ENCODE measurements around the gene CDH4. TPM values are rescaled to one million over a fixed set of nuclear protein-coding genes. Genes with fewer than 3 reads are reported as not detected.

CDH4 gene
- total and polyA plus RNA-seq, 9 of the 15 experiments (the other 6 are each of a cell fraction or from before 2014, with no cell fraction given): 0.04 TPM; not detected in 8

DNA sequence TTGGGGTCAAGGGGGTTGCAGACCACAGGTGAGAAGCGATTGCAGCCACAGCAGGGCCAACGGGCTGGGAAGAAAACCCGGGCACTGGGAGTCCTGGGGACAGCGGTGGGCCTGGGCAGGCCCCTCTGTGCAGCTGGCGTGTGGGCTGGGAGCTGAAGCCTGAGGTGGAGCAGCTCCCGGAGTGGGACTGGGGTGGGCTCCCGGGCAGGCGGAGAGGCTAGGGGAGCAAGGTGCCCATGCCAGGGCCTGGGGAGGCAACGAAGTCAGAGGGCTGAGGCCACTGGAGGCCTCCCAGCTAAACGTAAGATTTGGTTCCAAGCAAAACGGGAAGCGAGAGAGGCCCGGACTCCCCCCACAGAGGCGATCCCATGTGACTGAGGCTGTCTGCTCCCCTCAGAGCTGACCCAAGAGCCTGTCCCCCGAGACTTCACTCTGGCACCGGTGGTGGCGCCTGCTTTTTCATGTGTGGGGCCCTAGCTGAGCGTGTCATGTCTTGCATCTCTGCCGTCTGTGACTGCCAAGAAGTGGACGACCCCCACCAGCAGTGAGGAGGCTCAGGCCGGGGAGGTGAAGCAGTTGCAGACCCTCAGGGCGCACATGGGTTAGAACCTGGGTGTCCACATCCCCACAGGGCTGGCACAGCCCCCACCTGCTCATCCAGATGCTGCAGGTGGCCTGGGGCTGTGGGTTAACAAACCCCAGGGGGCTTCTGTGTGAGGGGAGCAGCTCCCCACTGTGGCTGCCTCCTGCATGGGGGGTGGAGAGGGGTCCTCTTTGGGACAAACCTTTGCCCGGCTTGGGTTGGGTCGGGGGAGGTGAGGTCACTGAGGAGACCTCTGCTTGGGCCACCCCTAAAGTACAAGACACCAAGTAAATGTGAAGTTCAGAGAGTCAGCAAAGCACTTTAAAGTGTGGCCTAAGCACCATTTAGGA, 601.3 kb downstream of the CDH4 start:
- FAIRE-seq (no peak), ATAC-seq (no peak), DNase-seq (ENCODE audit: extremely low read depth in 1 of 4, low spot score in 3 of 4) (no peak)
- ChIA-PET CTCF (ENCODE audit: low intra/inter-chr PET ratio) (no interaction called here), POLR2A (no interaction called here)
- H3K79me2 ChIP-seq (ENCODE audit: control insufficient read depth, insufficient read depth, low read length): no peaks in the 10 kb centered on the region
- BruUV-seq (replicated peaks): no TSS peak
- no peaks in the 10 kb centered on the region for H3K9me1 ChIP-seq (ENCODE audit: control insufficient read depth, insufficient read depth, low read length)
- in situ Hi-C loops (cut with MboI): no loop called here
- H3K36me3 ChIP-seq (ENCODE audit: control insufficient read depth, insufficient read depth, low read length): no peaks in the 10 kb centered on the region
- under 1% methylated on average over 24 of the region's 24 CpGs for WGBS (ENCODE audit: insufficient coverage, low coverage, missing lambda C conversion rate)
- H3K27me3 ChIP-seq (ENCODE audit: control insufficient read depth in 2 of 2, insufficient read depth in 2 of 2, low read length in 2 of 2): peaks cover 3 to 55% of the 10 kb centered on the region in 2 experiments; a peak in 3 of 5 replicates
- H3K4me2 ChIP-seq (ENCODE audit: insufficient read depth, low read length): no peak overlapping the region
- no peak overlapping the region for H3K4me3 ChIP-seq
- H3K9ac ChIP-seq (ENCODE audit: insufficient read depth in 1 of 2, low read depth in 2 of 2, low read length in 2 of 2): no peak overlapping the region
- H3K4me1 ChIP-seq (replicated peaks in 1 of 2; ENCODE audit: control insufficient read depth in 2 of 2, insufficient read depth in 2 of 2, low read length in 2 of 2): no peaks in the 10 kb centered on the region; a peak in 1 of 5 replicates
- no peaks in the 10 kb centered on the region for H3K9me3 ChIP-seq (replicated peaks; ENCODE audit: control insufficient read depth, insufficient read depth, low read depth, low read length)
- no peak overlapping the region for H3K27ac ChIP-seq (ENCODE audit: extremely low read depth, low read depth, low read length)
- intact Hi-C loops (cut with micrococcal nuclease): no loop called here
- peaks cover 4% of the 10 kb centered on the region; the same call in 1 of the 2 replicates for H4K20me1 ChIP-seq (replicated peaks; ENCODE audit: control insufficient read depth, insufficient read depth, low read length)
- H2AFZ ChIP-seq (ENCODE audit: low read depth, low read length): no peak overlapping the region
- TF ChIP-seq ZNF445 (CRISPR knock-in tag; IDR thresholded peaks at IDR 0.05; ENCODE audit: low read depth) (no peak), ZNF764 (CRISPR knock-in tag; IDR thresholded peaks at IDR 0.05; ENCODE audit: low read depth) (no peak), U2AF1 (optimal IDR thresholded peaks at IDR 0.05; ENCODE audit: low read depth, low read length) (no peak), RBM34 (IDR thresholded peaks at IDR 0.05; ENCODE audit: borderline replicate concordance, insufficient read depth, low read length) (no peak), ZNF143 (CRISPR knock-in tag; IDR thresholded peaks at IDR 0.05) (no peak), ADNP (tag; IDR thresholded peaks at IDR 0.05) (no peak)
- TF ChIP-seq, protein P1, sequence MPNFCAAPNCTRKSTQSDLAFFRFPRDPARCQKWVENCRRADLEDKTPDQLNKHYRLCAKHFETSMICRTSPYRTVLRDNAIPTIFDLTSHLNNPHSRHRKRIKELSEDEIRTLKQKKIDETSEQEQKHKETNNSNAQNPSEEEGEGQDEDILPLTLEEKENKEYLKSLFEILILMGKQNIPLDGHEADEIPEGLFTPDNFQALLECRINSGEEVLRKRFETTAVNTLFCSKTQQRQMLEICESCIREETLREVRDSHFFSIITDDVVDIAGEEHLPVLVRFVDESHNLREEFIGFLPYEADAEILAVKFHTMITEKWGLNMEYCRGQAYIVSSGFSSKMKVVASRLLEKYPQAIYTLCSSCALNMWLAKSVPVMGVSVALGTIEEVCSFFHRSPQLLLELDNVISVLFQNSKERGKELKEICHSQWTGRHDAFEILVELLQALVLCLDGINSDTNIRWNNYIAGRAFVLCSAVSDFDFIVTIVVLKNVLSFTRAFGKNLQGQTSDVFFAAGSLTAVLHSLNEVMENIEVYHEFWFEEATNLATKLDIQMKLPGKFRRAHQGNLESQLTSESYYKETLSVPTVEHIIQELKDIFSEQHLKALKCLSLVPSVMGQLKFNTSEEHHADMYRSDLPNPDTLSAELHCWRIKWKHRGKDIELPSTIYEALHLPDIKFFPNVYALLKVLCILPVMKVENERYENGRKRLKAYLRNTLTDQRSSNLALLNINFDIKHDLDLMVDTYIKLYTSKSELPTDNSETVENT (CRISPR knock-in tag; IDR thresholded peaks at IDR 0.05): no peak
- TF ChIP-seq, protein P2, sequence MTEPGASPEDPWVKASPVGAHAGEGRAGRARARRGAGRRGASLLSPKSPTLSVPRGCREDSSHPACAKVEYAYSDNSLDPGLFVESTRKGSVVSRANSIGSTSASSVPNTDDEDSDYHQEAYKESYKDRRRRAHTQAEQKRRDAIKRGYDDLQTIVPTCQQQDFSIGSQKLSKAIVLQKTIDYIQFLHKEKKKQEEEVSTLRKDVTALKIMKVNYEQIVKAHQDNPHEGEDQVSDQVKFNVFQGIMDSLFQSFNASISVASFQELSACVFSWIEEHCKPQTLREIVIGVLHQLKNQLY (CRISPR knock-in tag; conservative IDR thresholded peaks at IDR 0.05): no peak
- TF ChIP-seq, protein P3, sequence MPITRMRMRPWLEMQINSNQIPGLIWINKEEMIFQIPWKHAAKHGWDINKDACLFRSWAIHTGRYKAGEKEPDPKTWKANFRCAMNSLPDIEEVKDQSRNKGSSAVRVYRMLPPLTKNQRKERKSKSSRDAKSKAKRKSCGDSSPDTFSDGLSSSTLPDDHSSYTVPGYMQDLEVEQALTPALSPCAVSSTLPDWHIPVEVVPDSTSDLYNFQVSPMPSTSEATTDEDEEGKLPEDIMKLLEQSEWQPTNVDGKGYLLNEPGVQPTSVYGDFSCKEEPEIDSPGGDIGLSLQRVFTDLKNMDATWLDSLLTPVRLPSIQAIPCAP (CRISPR knock-in tag; IDR thresholded peaks at IDR 0.05; ENCODE audit: borderline replicate concordance): no peak
- TF ChIP-seq, protein P4, sequence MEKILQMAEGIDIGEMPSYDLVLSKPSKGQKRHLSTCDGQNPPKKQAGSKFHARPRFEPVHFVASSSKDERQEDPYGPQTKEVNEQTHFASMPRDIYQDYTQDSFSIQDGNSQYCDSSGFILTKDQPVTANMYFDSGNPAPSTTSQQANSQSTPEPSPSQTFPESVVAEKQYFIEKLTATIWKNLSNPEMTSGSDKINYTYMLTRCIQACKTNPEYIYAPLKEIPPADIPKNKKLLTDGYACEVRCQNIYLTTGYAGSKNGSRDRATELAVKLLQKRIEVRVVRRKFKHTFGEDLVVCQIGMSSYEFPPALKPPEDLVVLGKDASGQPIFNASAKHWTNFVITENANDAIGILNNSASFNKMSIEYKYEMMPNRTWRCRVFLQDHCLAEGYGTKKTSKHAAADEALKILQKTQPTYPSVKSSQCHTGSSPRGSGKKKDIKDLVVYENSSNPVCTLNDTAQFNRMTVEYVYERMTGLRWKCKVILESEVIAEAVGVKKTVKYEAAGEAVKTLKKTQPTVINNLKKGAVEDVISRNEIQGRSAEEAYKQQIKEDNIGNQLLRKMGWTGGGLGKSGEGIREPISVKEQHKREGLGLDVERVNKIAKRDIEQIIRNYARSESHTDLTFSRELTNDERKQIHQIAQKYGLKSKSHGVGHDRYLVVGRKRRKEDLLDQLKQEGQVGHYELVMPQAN (IDR thresholded peaks at IDR 0.05; ENCODE audit: borderline replicate concordance): no peak
- TF ChIP-seq, protein P5, sequence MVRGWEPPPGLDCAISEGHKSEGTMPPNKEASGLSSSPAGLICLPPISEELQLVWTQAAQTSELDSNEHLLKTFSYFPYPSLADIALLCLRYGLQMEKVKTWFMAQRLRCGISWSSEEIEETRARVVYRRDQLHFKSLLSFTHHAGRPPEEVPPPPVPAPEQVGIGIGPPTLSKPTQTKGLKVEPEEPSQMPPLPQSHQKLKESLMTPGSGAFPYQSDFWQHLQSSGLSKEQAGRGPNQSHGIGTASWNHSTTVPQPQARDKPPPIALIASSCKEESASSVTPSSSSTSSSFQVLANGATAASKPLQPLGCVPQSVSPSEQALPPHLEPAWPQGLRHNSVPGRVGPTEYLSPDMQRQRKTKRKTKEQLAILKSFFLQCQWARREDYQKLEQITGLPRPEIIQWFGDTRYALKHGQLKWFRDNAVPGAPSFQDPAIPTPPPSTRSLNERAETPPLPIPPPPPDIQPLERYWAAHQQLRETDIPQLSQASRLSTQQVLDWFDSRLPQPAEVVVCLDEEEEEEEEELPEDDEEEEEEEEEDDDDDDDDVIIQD (CRISPR knock-in tag; IDR thresholded peaks at IDR 0.05): no peak
